Psoas muscle (tissue), 8 donors: Measurements from ENCODE around the gene RETREG1. TPM values are rescaled to one million over a fixed set of nuclear protein-coding genes. Genes with fewer than 3 reads are reported as not detected.
A peak's percentile ranks its signal among the peaks of the same experiment; 100 is the strongest.

Experiments used
- ATAC-seq, 4 donors: fragments of 200-7000 bp; cut with Tn5 transposase; one replicate each; pipeline ENCODE4 v1.9.1; 2020; ENCODE audit warnings: moderate library complexity in 3 of 4, mild to moderate bottlenecking in 2 of 4
- DNase-seq, 2 donors: peaks; one replicate each; pipeline ENCODE4 v3.0.0-alpha.2; 2020
- H3K27ac ChIP-seq: fragments of 200-600 bp; one replicate; pipeline ENCODE4 v1.8.0; 2022
- H3K27me3 ChIP-seq, 3 donors: fragments of 200-600 bp in 1 of 3; one replicate each; pipeline versions ENCODE4 v1.6.1 to v1.8.0; 2013 to 2022; ENCODE audit warnings: low read length in 2 of 3, mild to moderate bottlenecking in 2 of 3, moderate library complexity in 1 of 3; ENCODE audit not compliant: insufficient read depth in 3 of 3
- H3K36me3 ChIP-seq, 2 donors: fragments of 200-600 bp in 1 of 2; one replicate each; pipeline versions ENCODE4 v1.6.1 to v1.8.0; 2013 to 2022; ENCODE audit warnings: low read depth in 1 of 2, mild to moderate bottlenecking in 1 of 2, moderate library complexity in 1 of 2; ENCODE audit not compliant: insufficient read depth in 1 of 2
- H3K4me1 ChIP-seq: fragments of 200-600 bp; one replicate; pipeline ENCODE4 v1.8.0; 2022
- H3K4me3 ChIP-seq: fragments of 200-600 bp; one replicate; pipeline ENCODE4 v1.8.0; 2022; ENCODE audit warnings: mild to moderate bottlenecking
- H3K9me3 ChIP-seq: fragments of 200-600 bp; one replicate; pipeline ENCODE4 v1.8.0; 2022
- CTCF ChIP-seq: fragments of 200-600 bp; IDR thresholded peaks from one replicate; pipeline ENCODE4 v1.8.0; 2022; ENCODE audit warnings: antibody characterized with exemption
- WGBS, 3 donors: extraction: QIAGEN DNeasy Blood & Tissue Kit; methylation state at CpG; one replicate each; pipeline versions ENCODE4 v1.1.6 to v1.1.7; 2013; 5-methylcytosine and 5-hydroxymethylcytosine counted together
- intact Hi-C, 2 donors: fragments of 100-400 bp; cut with DNase I; formaldehyde crosslinking; loops; one replicate each; pipeline versions ENCODE4 v1.11.0 to v1.14.2; 2022
- polyA plus RNA-seq, 3 donors: library from polyadenylated mRNA; stranded (reverse); fragments of 200-250 nt; gene quantifications; one replicate each; pipeline ENCODE4 v1.2.3, GENCODE V29; 2013
- total RNA-seq, 4 donors: library from RNA; stranded (reverse); fragmentation: NEBNext Ultra II Directional in 2 of 4; extraction: Animal tissue kit (Norgen Biotek cat#: 25700) in 2 of 4; gene quantifications; one replicate each; pipeline versions ENCODE4 v1.2.1 to v1.2.4, GENCODE V29; 2021 to 2023
- donor health status: healthy with polysubstance abuse.
- donor health status: DM: no; HTN: no; CAD: no; lungs with moderate emphysema.
- donor health status: Bipolar disorder and iron deficiency.
- donor health status: healthy.
- donor health status: DM: yes; HTN: yes; CAD: no.
- donor health status: DM: no; HTN: no; CAD: no.
- donor health status: DM: no; HTN: no; CAD: no.
- donor health status: DM: yes; HTN: yes; CAD: no.

Gene RETREG1
- total and polyA plus RNA-seq, 7 donors: 2.1 to 252 (median 191) TPM

GRCh38 chr5:16529306-16529705 lies 87.5 kb downstream of the RETREG1 start:
- no peak for TF ChIP-seq CTCF
- no peak for DNase-seq
- 30 to 46% (median 31%) methylated on average over 7 of the region's 7 CpGs for WGBS, 3 donors
- Histone ChIP-seq H3K4me1 (peaks cover 25% of the 10 kb centered on the region), H3K4me3 (peak overlapping the region; percentile 13), H3K27me3 (no peaks in the 10 kb centered on the region), H3K27ac (peak overlapping the region; percentile 77), H3K9me3 (no peaks in the 10 kb centered on the region), H3K36me3 (no peaks in the 10 kb centered on the region)
- intact Hi-C loops: no loop called here
- ATAC-seq: peak in 3 of 4 donors; percentile 45 to 70 (median 66)

- peak overlapping the region; percentile 77 for H3K27ac ChIP-seq
Measured at GRCh38 chr5:16528382-16529110, 88.3 kb downstream of the RETREG1 start.

GRCh38 chr5:16525651-16526050 lies 91.1 kb downstream of the RETREG1 start:
- no peak overlapping the region for H3K4me3 ChIP-seq
- H3K36me3 ChIP-seq: no peaks in the 10 kb centered on the region
- 76 to 88% (median 78%) methylated on average over 4 of the region's 4 CpGs for WGBS, 3 donors
- intact Hi-C loops: no loop called here
- no peaks in the 10 kb centered on the region for H3K27me3 ChIP-seq
- peaks cover 18% of the 10 kb centered on the region for H3K4me1 ChIP-seq
- H3K9me3 ChIP-seq: no peaks in the 10 kb centered on the region
- ATAC-seq (no peak), DNase-seq (no peak)
- no peak for TF ChIP-seq CTCF
- H3K27ac ChIP-seq: no peak overlapping the region

More at GRCh38 chr5:16528382-16529110, 88.3 kb downstream of the RETREG1 start:
- H3K36me3 ChIP-seq: no peaks in the 10 kb centered on the region
- intact Hi-C loops: no loop called here
- H3K9me3 ChIP-seq: no peaks in the 10 kb centered on the region
- H3K4me1 ChIP-seq: peaks cover 25% of the 10 kb centered on the region
- no peak for TF ChIP-seq CTCF
- H3K27me3 ChIP-seq: no peaks in the 10 kb centered on the region
- peak in 2 of 4 donors; percentile 31 to 47 for ATAC-seq
- no peak overlapping the region for H3K4me3 ChIP-seq
- DNase-seq: no peak
- 59 to 68% (median 66%) methylated on average over 7 of the region's 7 CpGs for WGBS, 3 donors

GRCh38 chr5:16524286-16524685 lies 92.5 kb downstream of the RETREG1 start:
- H3K27ac ChIP-seq: no peak overlapping the region
- no peaks in the 10 kb centered on the region for H3K27me3 ChIP-seq
- no peak for DNase-seq
- H3K4me1 ChIP-seq: peaks cover 10% of the 10 kb centered on the region
- no peak for ATAC-seq
- H3K9me3 ChIP-seq: no peaks in the 10 kb centered on the region
- WGBS, 3 donors: 20 to 36% (median 25%) methylated on average over 5 of the region's 5 CpGs
- H3K4me3 ChIP-seq: no peak overlapping the region
- intact Hi-C loops: no loop called here
- TF ChIP-seq CTCF: no peak
- H3K36me3 ChIP-seq: no peaks in the 10 kb centered on the region
